IPS-NIHi7 (cell line): ENCODE measurements around the gene KRTAP2-2.

Experiments
- DNase-seq: peaks from one replicate; pipeline ENCODE4 v3.0.0; 2012; ENCODE audit warnings: mixed read lengths; ENCODE audit errors: extremely low spot score

Gene KRTAP2-2

DNA sequence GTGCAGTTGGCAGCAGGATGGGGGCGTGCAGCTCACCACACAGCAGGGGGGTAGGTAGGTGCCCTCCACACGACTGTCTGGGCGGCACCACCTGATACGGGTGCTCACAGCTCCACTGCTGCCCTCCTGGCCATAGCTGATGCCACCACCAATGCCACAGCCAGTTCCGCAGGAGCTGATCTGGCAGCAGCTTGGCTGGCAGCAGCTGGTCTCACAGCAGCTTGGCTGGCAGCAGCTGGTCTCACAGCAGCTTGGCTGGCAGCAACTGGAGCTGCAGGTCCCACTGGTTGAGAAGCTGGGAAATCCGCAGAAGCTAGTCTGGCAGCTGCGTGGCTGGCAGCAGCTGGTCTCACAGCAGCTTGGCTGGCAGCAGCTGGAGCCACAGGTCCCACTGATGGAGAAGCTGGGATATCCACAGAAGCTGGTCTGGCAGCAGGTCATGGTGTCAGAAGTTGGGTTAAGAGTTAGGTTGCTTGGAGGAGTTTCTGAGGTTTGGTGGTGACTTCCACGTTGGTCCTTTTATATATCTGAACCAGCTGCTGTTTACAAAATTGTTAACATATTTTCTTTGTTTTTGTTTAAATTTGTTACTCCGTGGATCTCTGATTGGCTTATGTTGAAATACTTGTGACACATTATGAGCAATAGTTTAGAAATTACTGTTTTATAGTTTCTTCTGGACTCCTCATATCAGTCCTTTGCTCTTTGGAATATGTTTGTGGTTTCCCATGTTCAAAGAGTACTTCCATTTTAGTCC, 28.1 kb downstream of the KRTAP2-2 start, which contains the start of gene KRTAP1-5:
TSS of gene KRTAP1-5 (minus strand) at position 494 of the 757 bp plus-strand sequence. CDS start at position 441, 53 bp downstream.
- no peak for DNase-seq

DNA sequence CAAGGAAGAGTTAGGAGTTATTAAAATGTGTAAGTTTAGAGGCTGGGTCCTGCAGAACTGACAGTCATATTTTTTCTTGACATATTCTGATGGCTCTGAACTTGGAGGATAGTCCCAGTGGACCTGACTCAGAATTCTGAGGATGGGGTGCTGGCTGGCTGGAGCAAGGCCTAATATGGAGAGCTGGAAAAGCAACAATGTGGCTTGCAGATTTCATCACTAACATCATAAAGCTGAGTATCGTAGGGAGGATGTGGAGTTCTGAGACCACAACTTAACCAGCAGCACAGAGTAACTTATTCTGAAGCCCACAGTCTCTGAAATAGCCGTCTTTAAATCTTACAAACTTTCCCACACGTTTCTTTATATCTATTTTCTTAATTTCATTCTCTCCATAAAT, 30.3 kb downstream of the KRTAP2-2 start:
- no peak for DNase-seq

DNA sequence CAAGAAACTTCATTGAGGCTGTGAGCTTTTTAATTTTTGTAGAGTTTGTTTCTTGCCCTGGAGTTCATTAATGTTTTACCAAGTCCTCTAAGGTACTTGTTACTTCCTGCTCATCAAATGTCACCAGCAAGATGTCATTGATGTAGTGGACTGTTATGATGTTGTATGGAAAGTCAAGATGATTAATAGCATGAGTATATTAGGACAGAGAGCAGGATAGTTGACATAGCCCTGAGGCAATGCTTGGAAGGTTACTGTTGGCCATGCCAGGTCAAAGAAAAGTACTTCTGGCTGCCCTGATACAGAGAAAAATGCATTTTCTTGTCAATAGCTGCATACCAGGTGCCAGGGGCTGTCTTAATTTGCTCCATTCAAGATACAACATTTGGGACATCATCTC, 34.7 kb downstream of the KRTAP2-2 start:
- no peak for DNase-seq

DNA sequence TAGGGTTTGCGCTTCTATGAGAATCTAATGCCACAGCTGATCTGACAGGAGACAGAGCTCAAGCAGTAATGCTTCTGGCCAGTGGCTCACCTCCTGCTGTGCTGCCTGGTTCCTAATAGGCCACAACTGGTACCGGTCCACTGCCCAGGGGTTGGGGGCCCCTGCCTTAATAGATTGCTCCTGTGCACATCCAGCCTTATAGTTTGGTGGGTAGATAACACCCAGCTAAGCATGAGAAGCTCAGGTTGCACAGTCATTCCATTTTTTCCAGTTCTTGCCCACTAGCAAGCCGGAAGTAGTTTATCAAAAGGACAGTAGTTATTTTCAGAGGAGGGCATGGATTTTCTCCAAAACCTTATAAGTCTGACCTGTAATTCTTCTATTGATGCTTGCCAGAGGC, 35.6 kb downstream of the KRTAP2-2 start:
- no peak for DNase-seq

DNA sequence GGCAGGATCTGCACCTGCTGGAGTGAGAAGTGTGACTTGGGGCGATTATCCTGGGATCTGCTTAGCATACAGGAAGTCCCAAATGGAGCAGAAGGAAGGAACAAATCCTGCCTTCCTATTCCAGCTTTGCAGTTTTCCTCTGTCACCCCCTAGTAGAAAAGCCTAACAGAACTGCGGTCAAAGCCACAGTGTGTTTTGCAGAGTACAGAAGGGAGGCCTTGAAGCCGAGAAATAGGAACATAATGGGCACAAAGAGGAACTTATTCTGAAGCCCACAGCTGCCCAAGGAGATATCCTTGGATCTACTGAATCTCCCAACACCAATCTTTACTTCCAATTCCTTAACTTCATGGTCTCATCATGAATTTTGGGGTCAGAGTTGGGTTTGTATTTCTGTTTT, 36.5 kb downstream of the KRTAP2-2 start:
- DNase-seq, result no peak

DNA sequence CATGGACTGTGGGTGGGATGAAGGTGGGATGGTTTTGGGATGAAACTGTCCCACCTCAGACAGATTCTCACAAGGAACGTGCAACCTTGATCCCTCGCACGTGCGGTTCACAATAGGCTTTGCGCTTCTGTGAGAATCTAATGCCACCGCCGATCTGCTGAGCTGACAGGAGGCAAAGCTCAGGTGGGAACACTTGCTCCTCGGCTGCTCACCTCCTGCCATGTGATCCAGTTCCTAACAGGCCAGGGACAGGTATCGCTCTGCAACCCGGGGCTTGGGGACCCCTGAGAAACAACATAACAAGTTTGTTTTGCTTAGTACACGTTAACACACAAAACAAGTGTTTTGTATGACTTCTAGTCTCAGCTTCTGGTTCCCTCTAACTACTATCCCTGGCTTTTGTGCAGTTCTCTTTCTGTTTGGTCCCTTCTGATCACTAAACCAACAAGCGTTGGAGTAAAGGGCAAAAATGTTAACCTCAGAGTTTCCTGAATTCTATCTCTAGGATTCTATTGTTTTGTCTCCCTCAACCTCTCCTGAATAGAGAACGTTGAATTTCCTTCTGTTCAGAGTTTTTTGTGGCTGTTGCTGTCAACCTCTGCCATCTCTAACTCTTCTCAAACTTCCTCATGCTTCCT, 38.3 kb downstream of the KRTAP2-2 start:
- DNase-seq, result no peak

DNA sequence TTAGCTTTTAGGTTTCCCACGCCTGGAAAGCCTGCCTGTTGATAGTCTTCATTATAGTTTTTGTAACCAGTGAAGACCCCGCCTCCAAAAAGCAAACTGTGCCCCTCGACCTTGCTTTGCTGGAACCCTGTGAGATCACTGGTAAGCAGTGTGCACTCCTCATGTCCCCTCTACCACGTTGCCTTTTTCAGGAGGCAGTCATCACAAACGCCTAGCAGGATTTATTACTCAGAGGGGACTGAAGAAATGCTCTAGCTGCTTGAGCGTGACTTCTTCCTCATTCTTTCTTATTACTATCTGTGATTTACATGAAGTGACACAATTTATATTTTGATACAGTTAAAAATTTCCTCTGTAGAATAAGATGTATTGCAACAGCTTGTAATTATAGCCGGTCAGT, 39.6 kb downstream of the KRTAP2-2 start:
- DNase-seq, result no peak

DNA sequence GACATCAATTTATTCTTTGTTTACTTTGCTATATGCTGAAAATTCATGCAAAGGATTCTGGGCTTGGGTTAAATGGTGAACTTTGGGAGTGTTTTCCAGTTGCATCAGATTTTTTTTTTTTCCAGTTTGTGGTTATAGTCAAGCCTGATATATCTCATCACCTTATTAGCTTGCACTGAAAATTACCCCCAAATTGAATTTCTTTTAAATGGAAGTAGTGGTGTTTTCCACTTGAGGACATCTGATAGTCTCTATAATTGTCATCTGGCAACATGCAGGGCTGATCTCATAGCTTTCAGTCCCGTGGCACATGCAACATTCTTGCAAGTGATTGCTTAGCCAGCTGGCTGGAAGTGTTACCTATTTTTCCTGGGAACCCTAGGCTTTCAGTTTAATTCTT, 41.4 kb downstream of the KRTAP2-2 start:
- DNase-seq, result no peak

DNA sequence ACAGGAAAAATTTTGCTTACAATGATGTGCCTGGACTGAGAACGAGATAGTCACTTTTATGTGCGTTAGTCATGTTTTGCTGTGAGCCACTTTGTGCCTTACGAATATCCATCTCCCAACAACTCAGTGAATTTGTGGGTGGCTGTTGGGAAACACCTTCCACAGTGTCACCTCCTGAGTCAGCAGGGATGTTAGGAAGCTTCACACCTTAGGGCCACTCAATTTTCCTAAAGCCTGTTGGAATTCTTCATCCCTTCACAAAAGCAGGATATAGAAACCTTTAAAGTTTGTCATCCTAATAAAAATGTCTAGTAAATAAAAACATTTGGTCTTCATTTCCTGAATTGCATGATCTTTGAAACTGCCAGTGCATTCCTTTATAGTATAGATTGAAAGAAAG, 41.8 kb downstream of the KRTAP2-2 start:
- DNase-seq, result no peak

DNA sequence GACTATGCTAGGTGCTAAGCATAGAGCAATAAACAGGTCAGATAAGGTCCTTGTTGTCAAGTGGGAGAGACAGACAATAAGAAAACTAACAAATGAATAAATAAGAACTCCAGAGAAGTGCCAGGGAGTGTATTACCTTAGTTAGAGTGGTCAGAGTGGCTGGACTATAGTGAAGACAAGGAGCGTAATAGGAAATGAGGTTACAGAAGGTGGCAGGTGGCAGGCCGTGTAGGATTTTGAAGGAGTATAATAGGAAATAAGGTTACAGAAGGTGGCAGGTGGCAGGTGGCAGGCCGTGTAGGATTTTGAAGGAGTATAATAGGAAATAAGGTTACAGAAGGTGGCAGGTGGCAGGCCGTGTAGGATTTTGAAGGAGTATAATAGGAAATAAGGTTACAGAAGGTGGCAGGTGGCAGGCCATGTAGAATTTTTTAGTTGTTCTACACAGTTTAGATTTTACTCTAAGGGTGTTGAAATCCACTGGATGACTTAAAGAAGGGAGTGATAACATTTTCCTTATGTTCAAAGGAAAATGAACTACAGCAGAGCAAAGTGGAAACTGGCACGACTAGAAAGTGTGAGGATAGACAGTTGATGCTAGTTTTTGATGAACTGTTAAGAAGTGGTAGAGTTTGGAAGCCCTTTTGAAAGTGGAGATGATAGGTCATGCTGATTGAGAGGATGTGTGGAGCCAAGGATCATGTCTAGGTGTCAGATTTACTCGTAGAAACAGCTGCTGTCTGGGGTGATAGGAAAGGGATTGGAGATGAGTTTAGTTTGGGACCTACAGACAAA, 42.5 kb downstream of the KRTAP2-2 start:
- no peak for DNase-seq

DNA sequence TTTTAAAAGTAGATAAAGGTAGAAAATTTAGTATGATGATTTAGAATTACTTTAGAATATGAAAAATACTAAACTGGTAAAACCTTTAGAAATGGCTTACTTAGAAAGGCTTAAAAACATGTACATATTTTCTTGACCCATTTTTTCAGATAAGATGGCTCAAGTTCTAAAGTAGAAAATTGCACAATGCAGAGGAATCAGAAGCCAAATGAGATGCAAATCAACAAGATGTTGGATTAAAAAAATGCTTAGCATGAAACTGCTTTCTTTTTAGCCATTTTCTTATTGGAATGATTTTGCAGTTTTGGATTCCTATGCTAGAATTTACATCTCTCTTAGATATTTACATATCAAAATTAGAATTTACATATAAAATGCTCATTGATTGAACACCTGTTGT, 44.6 kb downstream of the KRTAP2-2 start:
- no peak for DNase-seq

DNA sequence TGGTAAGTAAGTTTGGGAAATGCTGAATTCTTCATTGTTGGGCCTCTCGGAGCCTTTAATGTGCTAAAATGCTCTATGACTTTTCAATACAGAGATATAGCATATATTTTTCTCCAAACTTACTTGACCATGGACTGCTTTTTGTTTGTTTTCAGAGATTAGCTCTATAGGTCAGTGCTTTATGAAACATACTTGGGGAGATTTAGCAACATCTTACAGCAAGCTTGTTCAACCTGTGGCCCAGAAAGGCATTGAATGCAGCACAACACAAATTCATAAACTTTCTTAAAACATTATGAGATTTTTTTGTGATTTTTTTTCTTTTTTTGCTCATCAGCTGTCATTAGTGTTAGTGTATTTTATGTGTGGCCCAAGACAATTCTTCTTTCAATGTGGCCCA, 45.1 kb downstream of the KRTAP2-2 start:
- no peak for DNase-seq

DNA sequence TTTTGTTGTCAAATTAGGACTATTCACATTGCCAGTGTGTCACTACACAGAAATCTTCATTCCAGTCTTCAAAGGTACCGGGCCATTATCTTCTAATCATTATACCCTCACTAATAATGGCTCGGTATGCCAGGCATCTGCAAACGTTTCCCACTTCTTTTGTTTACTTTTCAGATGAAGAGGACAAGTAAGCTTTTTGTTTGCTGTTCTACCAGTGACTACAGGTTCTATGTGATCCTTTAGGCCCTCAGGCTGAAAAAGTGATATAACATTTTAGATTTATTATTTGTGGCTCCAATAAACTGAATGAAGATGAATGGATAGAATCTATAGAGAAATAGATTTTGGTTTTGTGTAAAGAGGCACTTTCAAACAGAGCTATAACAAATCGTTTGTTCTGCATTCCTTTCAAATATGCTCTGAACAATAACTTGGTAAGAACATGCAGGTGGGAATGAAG, 45.7 kb downstream of the KRTAP2-2 start:
- no peak for DNase-seq

DNA sequence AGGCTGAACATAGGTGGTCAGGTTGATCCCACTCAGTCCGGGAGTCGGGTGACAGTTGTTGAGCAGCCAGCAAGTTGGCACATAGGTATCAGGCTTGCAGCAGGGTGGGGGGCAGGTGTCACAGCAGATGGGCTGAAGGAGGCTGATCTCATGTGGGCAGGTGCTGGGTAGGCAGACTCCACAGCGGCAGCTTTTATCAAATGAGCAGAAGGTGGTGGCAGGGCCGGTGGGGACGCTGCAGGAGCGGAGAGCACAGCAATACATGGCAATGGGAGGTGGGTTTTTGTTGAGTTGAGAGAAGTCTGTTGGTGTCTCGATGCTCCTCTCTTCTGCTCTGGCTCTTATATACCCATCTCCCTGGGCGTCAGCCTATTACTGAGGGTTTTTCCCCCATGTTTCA, 46.2 kb downstream of the KRTAP2-2 start, which contains the start of gene KRTAP3-1:
TSS of gene KRTAP3-1 (minus strand) at position 318 of the 400 bp plus-strand sequence. CDS start at position 264, 54 bp downstream.
- peak; percentile 15 for DNase-seq
